ENCODE data around the gene OOSP1.
"Not testable (repeated sequence)": the region's sequence is repeated elsewhere in the genome, so short reads cannot be mapped to it uniquely, and the experiment has no call there.

Gene OOSP1

DNA sequence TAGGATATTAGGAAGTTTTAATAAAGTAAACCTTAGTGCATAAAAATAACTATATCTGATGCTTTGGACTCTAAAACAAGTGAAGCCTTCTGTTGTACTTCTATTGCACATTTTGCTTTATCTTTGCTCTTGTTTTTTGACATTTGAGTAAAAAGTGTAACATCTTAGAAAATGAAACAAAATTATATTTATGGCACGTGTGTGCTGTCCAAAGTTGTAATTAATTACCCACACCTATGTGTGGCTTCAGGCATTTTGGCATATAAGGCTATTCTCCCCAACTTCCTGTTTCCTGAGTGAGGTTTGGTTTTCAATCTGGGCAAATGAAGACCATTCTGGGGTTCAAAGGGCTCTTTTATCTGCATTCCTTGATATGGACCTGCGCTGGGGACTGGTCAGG is at the start of gene OOSP1:
Gene OOSP1, plus strand, starts transcription at position 301 of the 400 bp plus-strand sequence. Its CDS starts 23 bp downstream, at position 324.
- no peak for DNase-seq (ENCODE audit: low read depth in 2 of 2)

DNA sequence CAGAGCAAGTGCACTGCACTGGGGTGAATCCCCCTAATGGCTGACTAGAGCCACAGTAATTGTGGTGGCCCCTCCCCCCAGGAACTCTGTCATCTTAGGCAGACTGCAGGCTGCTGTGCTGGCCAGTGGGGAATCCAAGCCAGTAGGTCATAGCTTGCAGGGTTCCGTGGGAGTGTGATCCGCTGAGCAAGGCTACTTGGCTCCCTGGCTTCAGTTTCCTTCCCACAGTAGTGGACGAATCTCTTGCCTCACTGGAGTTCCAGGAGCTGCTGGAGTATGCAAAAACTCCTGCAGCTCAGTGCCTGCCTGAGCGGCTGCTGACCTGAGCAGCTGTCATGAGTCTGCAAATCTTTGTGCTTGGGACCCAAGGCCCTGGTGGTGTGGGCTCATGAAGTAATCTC is 46.5 kb upstream of the OOSP1 start:
- DNase-seq (ENCODE audit: low read depth in 2 of 2) = no peak

DNA sequence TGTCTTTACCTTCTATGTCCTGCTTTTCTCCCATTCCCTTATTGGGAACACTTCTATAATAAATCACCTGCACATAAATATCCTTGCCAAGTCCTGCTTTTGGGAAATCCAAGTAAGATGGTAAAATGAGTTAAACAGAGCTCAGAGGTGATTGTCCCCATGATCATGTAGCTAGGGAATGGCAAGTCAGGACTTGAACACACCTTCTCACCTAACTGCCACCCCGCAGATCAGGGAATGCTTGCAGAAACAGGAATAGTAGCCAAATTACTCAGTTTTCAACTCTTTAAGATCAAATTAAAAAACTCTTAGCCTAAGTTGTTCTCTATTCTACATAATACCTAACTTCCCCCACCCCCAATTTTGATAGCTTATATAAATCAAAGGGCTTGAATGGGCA is 43.6 kb upstream of the OOSP1 start:
- DNase-seq (ENCODE audit: low read depth in 2 of 2) = no peak

DNA sequence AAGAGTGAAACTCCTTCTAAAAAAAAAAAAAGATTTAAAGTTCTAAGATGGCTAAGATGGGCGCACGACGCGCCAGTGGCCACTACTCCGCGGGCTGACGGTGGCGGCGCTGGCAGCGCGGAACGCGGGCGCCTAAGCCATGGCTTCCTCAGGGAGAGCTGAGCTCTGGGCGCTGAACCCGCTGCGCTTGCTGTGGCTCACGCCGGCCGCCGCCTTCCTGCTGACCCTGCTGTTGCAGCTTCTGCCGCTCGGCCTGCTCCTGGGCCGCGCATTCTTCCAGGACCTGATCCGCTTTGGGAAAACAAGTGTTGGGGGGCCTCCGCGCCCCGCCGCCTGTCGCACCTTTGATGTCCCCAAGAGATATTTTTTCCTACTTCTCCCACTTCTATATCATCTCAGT is 40.2 kb upstream of the OOSP1 start:
- no peak for DNase-seq (ENCODE audit: low read depth in 2 of 2)

DNA sequence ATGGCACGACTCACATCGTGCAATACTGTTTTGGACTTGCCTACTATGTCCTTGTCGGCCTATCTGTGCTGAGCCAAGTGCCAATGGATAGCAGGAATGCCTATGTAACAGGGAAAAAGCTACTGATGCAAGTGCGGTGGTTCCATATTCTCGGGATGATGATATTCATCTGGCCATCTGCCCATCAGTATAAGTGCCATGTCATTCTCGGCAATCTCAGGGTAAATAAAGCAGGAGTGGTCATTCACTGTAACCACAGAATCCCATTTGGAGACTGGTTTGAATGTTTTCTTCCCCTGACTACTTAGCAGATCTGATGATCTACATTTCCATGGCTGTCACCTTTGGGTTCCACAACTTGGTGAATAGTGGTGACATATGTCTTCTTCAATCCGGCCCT is 39.6 kb upstream of the OOSP1 start:
- no peak for DNase-seq (ENCODE audit: low read depth in 2 of 2)

DNA sequence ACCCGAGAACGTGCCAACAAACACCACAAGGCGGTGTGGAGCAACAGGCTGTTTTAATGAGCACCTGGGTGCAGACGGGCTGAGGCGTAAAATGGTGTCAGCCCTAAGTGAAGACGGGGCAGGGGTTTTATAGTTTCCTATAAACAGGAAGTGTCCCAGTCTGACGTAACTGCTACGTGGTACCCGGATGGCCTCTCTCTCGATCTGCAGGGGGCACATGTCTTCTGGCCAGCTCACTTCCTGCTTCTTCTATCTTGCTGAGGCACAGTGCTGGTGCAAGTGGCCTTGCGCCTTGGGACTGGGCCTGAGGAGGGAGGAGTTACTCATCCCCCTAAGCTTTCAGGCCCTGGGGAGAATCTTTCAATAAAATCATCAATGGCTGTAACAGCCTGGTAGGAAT is 38.7 kb upstream of the OOSP1 start:
- DNase-seq (ENCODE audit: low read depth in 2 of 2) = no peak

DNA sequence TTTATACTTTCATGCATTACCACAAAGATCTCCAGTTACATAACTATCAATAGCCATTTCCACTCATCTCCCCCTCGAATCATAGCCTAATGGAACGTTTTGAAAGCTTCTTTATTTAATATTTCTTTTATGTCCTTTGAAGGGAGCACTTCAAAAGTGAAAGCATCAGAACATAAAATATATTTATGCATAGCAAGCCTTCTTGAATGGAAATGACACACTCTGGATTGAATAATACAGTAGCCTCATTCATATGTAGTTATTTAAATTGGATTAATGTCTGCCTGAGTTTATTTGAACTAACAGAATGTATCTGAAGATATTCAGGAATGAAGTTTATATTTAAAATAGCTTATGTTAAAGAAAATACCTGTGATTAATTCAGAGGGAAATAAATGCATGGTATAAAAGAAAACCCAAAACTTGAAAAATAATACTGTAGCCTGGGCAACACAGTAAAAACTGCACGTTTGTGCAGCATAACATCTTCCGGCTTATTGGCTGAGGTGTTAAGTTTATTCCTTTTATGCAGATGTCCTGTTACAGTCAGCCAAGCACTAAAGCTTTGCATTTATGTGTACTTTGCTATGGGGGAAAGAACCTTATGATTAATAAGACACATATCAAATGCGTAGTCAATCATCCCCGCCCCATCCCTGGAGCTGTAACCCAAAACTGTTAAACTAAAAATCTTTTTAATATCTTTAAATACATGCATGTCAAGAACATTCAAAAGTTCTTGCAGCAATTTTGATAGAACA is 37.7 kb upstream of the OOSP1 start:
- DNase-seq (ENCODE audit: low read depth in 2 of 2) = no peak

- DNase-seq (ENCODE audit: low read depth in 2 of 2) = no peak
Observed at GRCh38 chr11:59901306-59901705, 36.9 kb upstream of the OOSP1 start.

DNA sequence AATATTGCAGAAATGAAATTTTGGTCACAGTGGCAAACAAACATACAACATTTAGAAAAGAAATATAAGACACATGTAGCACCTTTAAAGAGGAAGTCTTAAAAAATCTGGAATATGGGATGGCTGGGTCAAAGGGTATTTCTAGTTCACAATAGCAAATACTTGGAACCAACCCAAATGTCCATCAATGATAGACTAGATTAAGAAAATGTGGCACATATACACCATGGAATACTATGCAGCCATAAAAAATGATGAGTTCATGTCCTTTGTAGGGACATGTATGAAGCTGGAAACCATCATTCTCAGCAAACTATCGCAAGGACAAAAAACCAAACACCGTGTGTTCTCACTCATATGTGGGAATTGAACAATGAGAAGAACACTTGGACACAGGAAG is 34.7 kb upstream of the OOSP1 start:
- DNase-seq (ENCODE audit: low read depth in 2 of 2) = not testable (repeated sequence)

- no peak for DNase-seq (ENCODE audit: low read depth in 2 of 2)
Observed at GRCh38 chr11:59918480-59918879, 19.8 kb upstream of the OOSP1 start.

- DNase-seq (ENCODE audit: low read depth in 2 of 2) = no peak
Observed at GRCh38 chr11:59918987-59919589, 19.1 kb upstream of the OOSP1 start.

GRCh38 chr11:59923813-59924212 is 14.4 kb upstream of the OOSP1 start:
- no peak for DNase-seq (ENCODE audit: low read depth in 2 of 2)

GRCh38 chr11:59931688-59932087 is 6.5 kb upstream of the OOSP1 start:
- no peak for DNase-seq (ENCODE audit: low read depth in 2 of 2)

DNA sequence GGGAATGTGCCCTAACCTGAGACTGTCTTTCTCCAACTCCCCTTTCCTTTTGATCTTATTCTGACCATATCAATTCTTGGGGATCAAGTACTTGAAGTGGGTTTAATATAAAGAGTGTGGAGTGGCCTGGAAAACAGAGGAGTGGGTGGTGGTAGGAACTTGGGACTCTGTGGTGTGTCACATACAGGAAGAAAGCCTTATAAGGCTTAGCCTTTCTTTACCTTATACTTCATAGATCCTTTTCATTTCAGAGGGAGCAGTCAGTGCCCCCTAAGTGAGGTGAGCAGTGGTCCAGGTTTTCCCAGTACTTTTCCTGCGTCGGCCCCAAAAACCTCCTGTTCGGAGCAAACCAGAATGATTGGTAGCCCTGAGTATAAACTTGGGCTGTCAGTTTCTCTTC is 486 bp downstream of the OOSP1 start:
- DNase-seq (ENCODE audit: low read depth in 2 of 2) = no peak

DNA sequence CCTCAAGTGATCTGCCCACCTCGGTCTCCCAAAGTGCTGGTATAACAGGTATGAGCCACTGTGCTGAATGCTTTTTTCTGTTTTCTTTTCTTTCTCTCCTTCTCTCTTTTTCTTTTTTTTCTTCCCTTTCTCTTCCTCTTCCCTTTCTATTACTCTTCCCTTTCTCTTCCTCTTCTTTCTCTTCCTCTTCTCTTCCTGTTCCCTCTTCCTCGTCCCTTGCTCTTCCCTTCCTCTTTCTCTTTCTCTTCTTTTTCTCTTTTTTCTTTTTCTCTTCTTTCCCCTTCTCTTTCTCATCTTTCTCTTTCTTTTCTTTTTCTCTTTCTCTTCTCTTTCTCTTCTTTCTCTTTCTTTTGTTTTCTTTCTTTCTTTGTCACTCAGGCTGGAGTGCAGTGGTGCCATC is 1.2 kb downstream of the OOSP1 start:
- no peak for DNase-seq (ENCODE audit: low read depth in 2 of 2)

DNA sequence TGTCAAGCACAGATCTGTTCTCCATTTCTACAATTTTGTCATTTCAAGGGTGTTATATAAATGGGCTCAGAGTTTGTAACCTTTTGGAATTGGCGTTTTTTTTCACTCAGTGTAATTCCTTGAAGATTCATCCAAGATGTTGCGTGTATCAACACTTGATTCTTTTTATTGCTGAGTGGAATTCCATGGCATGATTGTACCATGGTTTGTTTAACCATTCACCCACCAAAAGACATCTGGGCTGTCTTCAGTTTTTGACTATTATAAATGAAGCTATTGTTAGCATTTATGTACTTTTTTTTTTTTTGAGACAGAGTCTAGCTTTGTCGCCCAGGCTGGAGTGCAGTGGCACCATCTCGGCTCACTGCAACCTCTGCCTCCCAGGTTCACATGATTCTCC is 2.9 kb downstream of the OOSP1 start:
- no peak for DNase-seq (ENCODE audit: low read depth in 2 of 2)

DNA sequence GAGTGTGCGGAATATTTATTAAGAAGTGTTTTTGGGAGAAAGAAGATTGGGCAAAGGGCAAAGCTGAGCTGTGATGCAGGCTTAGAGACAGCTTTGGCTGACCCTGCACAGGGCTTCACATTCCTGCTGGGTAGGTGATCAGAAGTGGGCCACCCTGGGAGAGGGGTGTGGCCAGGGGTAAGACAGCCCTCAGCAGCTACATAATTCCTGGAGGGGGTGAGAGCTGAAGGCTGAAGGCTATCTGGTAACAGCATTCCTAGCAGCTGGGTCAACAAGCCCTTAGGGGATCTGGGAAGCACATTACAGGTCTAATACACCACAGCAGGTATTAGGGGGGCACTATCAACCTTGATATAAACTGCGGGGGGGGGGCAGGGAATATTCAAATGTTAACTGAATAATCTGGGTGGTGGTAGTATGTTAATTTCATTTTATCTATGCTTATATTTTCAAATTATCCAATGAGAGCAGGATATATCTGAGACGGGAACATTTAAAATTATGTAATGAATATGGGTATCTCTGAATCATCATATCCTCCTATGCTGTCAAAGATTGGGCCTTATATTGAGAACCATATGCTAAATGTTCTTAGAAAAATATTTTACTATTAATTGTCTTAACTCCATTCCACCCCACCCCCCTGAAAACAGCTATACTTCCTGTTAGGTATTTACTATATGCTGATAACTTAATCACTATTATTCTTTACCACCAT is 5.9 kb downstream of the OOSP1 start:
- DNase-seq (ENCODE audit: low read depth in 2 of 2) = no peak

DNA sequence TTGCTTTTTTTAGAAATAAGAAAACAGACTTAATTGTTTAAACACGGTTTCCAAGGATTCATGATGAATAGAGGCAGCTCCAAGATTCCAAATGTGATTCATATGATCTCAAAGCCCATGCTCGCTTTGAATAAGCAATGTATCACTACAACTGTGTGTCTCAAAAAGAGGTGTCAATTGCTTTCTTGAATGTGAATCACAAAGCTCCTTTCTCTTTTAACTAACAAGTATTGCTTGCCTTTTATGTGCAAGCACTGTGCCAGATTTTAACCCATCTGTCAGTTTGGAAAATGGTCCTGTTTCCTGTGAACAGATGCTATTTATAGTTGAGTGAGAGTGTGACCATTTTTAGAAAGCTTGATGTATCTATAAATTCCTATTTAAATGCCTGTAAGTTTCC is 6.5 kb downstream of the OOSP1 start:
- DNase-seq (ENCODE audit: low read depth in 2 of 2) = no peak

DNA sequence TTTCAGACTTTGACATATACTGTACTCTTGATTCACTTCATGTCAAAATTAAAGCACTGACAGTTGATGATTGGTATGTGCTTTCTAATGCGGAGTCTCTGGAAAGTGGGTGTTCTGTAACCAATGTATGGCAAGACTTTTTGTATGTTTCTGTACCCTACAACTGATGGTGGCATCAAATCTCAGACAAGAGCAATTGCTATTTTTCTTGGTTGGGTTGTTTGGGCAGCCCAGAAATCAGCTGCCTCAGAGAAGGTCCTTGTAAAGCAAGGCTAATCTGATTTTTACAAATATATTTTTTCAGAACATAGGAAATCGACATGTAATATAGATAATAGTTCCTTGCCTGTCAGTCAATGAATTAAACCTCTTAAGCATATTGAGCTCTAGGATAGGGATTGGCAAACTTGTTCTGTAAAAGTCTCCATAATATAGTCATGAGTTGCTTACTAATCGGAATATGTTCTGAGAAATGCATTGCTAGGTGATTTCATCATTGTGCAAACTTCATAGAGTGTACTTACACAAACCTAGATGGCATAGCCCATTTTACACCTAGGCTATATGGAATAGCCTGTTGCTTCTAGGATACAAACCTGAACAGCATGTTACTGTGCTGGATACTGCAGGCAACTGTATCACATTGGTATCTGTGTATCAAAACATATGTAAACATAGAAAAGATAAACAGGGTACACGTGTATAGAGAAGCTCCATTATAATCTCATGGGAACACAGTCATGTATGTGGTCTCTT is 15.4 kb downstream of the OOSP1 start:
- DNase-seq (ENCODE audit: low read depth in 2 of 2) = no peak

DNA sequence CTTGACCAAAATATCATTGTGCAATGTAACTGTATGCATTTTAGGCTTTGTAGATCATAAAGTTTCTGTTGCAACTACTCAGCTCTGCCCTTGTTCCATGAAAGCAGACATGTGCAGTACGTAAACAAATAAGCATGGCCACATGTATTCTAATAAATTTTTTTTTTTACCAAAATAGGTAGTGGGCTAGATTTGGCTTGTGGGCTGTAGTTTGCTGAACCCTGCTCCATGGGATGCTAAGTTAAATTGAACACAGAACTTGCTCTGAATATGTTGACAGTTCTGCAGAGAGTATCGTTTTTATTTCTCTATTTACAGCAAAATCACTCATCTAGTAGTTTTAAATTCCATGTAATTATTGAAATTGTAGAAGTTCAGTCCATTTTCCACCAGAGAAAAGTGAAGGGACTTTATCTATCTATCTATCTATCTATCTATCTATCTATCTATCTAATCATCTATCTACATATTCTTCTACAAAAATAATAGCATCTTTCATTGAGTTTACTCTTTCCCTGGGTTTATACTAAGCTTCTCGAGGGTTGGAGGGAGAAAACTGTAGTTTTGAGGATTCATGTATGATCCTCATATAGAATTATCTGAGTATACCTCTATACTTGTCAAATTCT is 16.1 kb downstream of the OOSP1 start:
- DNase-seq (ENCODE audit: low read depth in 2 of 2) = no peak

- DNase-seq (ENCODE audit: low read depth in 2 of 2) = no peak
Observed at GRCh38 chr11:59957094-59957493, 18.9 kb downstream of the OOSP1 start.

Measured in stimulated activated CD8-positive, alpha-beta memory T cell treated with anti-CD3 and anti-CD28 coated beads, Interleukin-7, amount 100 ng/mL, for 1 hour (primary cell).